ENCODE results near the gene CHD5. TPM values are rescaled to one million over a fixed set of nuclear protein-coding genes. Genes with fewer than 3 reads are reported as not detected.
A peak's percentile ranks its signal among the peaks of the same experiment; 100 is the strongest.

Gene CHD5
- total RNA-seq, 4 donors from 2014 or later, result 5.5 to 16.9 (median 12.0) TPM

DNA sequence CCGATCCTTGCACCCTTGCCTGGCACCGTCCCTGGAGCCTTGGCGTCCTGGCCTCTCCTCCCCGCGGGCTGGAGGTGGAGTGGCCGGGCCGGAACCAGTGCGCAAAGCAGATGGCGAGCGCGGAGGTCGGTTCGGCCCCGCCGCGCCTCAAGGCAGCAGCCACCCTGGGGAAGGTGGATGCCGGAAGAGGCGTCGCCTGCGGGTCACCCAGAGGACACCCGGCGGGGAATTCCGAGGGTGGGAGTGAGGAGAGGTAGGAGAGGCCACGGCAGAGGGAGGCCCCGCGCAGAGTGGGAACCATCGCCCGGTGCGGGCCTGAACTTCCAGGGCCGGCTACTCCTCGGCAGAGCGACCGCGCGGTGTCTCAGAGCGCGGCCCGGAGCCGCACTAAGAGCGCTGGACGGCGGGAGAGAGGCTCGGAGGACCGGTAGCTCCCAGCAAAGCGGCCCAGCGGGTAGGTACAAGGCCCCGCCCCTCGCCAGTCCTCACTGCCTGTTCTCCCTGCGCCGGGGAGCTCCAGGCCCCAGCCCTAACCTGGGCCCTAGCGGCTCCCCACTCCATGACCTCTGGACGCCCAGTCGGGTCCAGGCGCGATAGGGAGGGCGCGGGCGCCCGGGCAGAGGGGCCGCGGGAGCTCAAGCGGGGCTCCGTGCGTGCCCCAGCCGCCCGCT is 25.9 kb upstream of the CHD5 start, which contains the start of gene RNF207:
TSS of gene RNF207 (plus strand) at position 271 of the 671 bp plus-strand sequence. CDS start 417 bp downstream, outside the sequence.
- intact Hi-C loops (cut with DNase I), result loop anchor here (2.0 kb wide), 1 partner anchor 39 kb away; the partner anchor contains the start of gene HES3
- peaks cover 49 to 56% (median 53%) of the 10 kb centered on the region in 4 donors for H3K4me1 ChIP-seq
- H3K27me3 ChIP-seq, result peaks cover 0 to 15% (median 4%) of the 10 kb centered on the region in 4 donors
- DNase-seq (ENCODE audit: extremely low spot score), result no peak
- peaks cover 0 to 13% (median 11%) of the 10 kb centered on the region in 4 donors for H3K36me3 ChIP-seq
- TF ChIP-seq, protein P1, sequence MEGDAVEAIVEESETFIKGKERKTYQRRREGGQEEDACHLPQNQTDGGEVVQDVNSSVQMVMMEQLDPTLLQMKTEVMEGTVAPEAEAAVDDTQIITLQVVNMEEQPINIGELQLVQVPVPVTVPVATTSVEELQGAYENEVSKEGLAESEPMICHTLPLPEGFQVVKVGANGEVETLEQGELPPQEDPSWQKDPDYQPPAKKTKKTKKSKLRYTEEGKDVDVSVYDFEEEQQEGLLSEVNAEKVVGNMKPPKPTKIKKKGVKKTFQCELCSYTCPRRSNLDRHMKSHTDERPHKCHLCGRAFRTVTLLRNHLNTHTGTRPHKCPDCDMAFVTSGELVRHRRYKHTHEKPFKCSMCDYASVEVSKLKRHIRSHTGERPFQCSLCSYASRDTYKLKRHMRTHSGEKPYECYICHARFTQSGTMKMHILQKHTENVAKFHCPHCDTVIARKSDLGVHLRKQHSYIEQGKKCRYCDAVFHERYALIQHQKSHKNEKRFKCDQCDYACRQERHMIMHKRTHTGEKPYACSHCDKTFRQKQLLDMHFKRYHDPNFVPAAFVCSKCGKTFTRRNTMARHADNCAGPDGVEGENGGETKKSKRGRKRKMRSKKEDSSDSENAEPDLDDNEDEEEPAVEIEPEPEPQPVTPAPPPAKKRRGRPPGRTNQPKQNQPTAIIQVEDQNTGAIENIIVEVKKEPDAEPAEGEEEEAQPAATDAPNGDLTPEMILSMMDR (IDR thresholded peaks at IDR 0.05), result no peak
- peak; percentile 59 for TF ChIP-seq POLR2A (IDR thresholded peaks at IDR 0.05; ENCODE audit: low read depth)
- TF ChIP-seq EP300 (IDR thresholded peaks at IDR 0.05), result no peak
- peak; percentile 35 to 58 for TF ChIP-seq POLR2AphosphoS5 (IDR thresholded peaks at IDR 0.05)
- 6% methylated on average over 9 of the region's 66 CpGs for WGBS
- no peaks in the 10 kb centered on the region for H3K9me3 ChIP-seq
- peak within 1 kb of the TSS; percentile 58 to 71 (median 64) for H3K4me3 ChIP-seq
- peak within 1 kb of the TSS; percentile 78 to 88 (median 82) for H3K27ac ChIP-seq (replicated peaks in 1 of 4)

- 86% methylated on average over 7 of the region's 7 CpGs for WGBS
- Histone ChIP-seq H3K27ac (replicated peaks in 1 of 4) (no peak overlapping the region), H3K27me3 (peaks cover 0 to 14% (median 4%) of the 10 kb centered on the region in 4 donors), H3K4me3 (no peak overlapping the region), H3K36me3 (peaks cover 0 to 3% (median 1%) of the 10 kb centered on the region in 4 donors), H3K9me3 (no peaks in the 10 kb centered on the region), H3K4me1 (peaks cover 50 to 60% (median 52%) of the 10 kb centered on the region in 4 donors)
- TF ChIP-seq, protein P1 (IDR thresholded peaks at IDR 0.05), result no peak
- no peak for TF ChIP-seq POLR2A (IDR thresholded peaks at IDR 0.05; ENCODE audit: low read depth)
- no peak for TF ChIP-seq EP300 (IDR thresholded peaks at IDR 0.05)
- no peak for TF ChIP-seq POLR2AphosphoS5 (IDR thresholded peaks at IDR 0.05)
- DNase-seq (ENCODE audit: extremely low spot score), result no peak
- intact Hi-C loops (cut with DNase I), result no loop called here
Observed at GRCh38 chr1:6202256-6202655, 22.1 kb upstream of the CHD5 start.

GRCh38 chr1:6200188-6200809 is 20.2 kb upstream of the CHD5 start:
- no peaks in the 10 kb centered on the region for H3K27me3 ChIP-seq
- intact Hi-C loops (cut with DNase I), result no loop called here
- peak overlapping the region; percentile 75 to 88 (median 84) for H3K27ac ChIP-seq (replicated peaks in 1 of 4)
- H3K4me3 ChIP-seq, result peak overlapping the region; percentile 81 to 99 (median 94)
- peaks cover 33 to 56% (median 44%) of the 10 kb centered on the region in 4 donors for H3K4me1 ChIP-seq
- WGBS, result 73% methylated on average over 9 of the region's 10 CpGs
- TF ChIP-seq POLR2AphosphoS5 (IDR thresholded peaks at IDR 0.05) (no peak), POLR2A (IDR thresholded peaks at IDR 0.05; ENCODE audit: low read depth) (no peak), EP300 (IDR thresholded peaks at IDR 0.05) (no peak)
- TF ChIP-seq, protein P1 (IDR thresholded peaks at IDR 0.05), result no peak
- DNase-seq (ENCODE audit: extremely low spot score), result no peak
- no peaks in the 10 kb centered on the region for H3K9me3 ChIP-seq
- H3K36me3 ChIP-seq, result peaks cover 6 to 23% (median 20%) of the 10 kb centered on the region in 4 donors

DNA sequence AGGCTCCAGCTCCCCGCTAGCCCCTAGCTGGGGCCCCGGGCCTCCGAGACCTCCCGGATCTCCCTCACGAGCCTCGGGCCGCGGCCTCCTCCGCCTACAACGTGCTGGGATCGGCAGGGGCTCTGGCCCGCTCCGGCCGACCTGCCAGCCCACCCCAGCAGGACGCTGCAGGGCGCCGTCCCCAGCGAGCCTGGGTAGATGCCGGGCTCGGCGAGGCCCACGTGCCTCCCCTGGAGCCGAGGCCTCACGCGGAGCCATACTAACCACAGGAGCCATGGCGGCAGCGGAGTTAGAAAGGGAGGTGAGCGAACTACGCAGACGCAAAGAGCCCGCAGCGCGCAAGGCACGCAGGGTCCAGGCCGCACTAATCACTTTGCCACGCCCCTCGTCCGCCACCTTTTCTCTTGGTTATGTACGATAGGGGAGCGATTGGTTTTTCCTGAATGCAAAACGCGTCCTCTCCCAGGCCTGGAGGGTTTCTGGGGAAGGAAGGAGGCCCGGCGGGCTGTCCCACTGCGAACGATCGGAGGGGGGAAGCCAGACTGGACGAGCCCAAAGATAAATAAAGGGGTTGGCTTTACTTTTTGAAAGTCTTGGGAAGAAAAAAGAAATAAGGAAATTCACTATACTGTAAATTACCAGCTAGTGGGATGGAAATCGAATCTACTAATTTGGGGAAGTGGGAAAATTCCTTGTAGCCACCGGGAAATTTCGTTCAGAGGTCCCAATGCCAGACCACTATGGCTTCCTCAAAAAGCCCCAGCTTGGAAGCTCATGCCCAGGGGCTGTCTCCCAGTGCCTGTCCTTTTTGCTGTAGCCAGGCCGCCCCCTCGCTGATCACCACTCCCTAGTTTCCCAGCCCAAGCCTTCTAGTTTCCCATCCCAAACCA is 19.4 kb upstream of the CHD5 start, which contains the start of gene RPL22:
TSS of gene RPL22 (minus strand) at position 298 of the 890 bp plus-strand sequence. CDS start at position 276, 22 bp downstream.
- peak within 1 kb of the TSS; percentile 81 to 99 (median 94) for H3K4me3 ChIP-seq
- intact Hi-C loops (cut with DNase I), result loop anchor here (10.0 kb wide), 1 partner anchor 205 kb away; the partner anchor contains the start of gene NPHP4
- no peaks in the 10 kb centered on the region for H3K27me3 ChIP-seq
- peak; percentile 99 for DNase-seq (ENCODE audit: extremely low spot score)
- TF ChIP-seq EP300 (IDR thresholded peaks at IDR 0.05) (no peak), POLR2AphosphoS5 (IDR thresholded peaks at IDR 0.05) (peak; percentile 94 to 98), POLR2A (IDR thresholded peaks at IDR 0.05; ENCODE audit: low read depth) (peak; percentile 67)
- TF ChIP-seq, protein P1 (IDR thresholded peaks at IDR 0.05), result peak in 1 of 3 experiments; percentile 55
- H3K27ac ChIP-seq (replicated peaks in 1 of 4), result peak within 1 kb of the TSS; percentile 75 to 88 (median 84)
- no peaks in the 10 kb centered on the region for H3K9me3 ChIP-seq
- peaks cover 13 to 30% (median 28%) of the 10 kb centered on the region in 4 donors for H3K36me3 ChIP-seq
- WGBS, result 2% methylated on average over 25 of the region's 53 CpGs
- peaks cover 27 to 48% (median 37%) of the 10 kb centered on the region in 4 donors for H3K4me1 ChIP-seq

Measured in esophagus muscularis mucosa (tissue), 4 donors.